Testis (tissue), 2 donors: ENCODE measurements around the gene TIMP2.

Experiments
- CTCF ChIP-seq, 3 experiments: fragments of 450-650 bp in 2 of 3; fragments of 200-600 bp in 1 of 3; sonication (generic) in 1 of 3; IDR thresholded peaks; one replicate each; pipeline ENCODE4 v1.5.1; 2016 to 2019; ENCODE audit warnings: antibody characterized with exemption in 3 of 3, mild to moderate bottlenecking in 2 of 3, moderate library complexity in 1 of 3
- POLR2A ChIP-seq: fragments of 450-650 bp; IDR thresholded peaks from one replicate; pipeline ENCODE4 v1.6.1; 2017; ENCODE audit warnings: antibody characterized with exemption, mild to moderate bottlenecking, moderate library complexity

DNA sequence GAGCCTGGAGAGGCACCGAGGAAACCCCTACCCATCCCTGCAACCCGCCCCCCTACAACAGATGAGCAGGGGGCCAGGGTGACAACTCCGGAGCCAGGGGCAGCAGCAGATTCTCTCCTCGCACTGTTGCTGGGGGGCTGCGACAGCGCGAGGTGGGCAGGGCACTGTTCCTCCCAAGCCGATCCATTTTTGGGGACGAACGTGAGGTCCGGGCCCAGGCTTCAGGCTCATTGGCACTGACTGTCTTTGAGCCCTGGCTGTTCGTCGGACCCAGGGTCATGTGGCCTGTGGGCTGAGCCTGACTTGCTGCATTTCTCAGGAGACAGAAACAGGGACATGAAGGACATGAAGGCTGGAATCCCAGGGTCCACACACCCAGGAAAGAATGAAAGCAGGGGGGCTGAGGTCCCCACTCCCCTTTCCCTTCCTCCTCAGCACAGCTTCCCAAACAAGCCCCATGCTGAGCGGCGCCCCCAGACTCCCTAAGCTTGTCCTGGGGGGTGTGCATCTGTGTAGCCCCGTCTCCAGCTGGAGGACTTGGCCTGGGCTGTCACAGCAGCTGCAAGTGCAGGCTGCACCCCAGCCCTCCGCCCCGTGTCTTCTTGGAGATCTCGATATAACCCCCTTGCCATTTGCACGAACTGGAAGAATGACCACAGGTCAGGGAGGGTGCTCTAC lies 40.9 kb downstream of the TIMP2 start:
- no peak for TF ChIP-seq CTCF (IDR thresholded peaks at IDR 0.05)
- TF ChIP-seq POLR2A: no peak
